Mammary epithelial cell (primary cell): Measurements from ENCODE around the gene ROMO1.
A peak's percentile ranks its signal among the peaks of the same experiment; 100 is the strongest.

Experiments
- CTCF ChIP-seq, 2 donors: IDR thresholded peaks in 1 of 2; conservative IDR thresholded peaks in 1 of 2; 2 replicates each; pipeline ENCODE4 v1.5.1; 2011 to 2012; ENCODE audit warnings: inconsistent platforms in 2 of 2, low read length in 2 of 2, mild to moderate bottlenecking in 2 of 2, control low read depth in 1 of 2, low read depth in 1 of 2; ENCODE audit not compliant: insufficient read depth in 1 of 2; ENCODE audit errors: extremely low read depth in 1 of 2
- EZH2 ChIP-seq: IDR thresholded peaks from 2 replicates; pipeline ENCODE4 v1.6.1; 2012; ENCODE audit warnings: low read length, inconsistent platforms, borderline replicate concordance

- TF ChIP-seq CTCF (conservative IDR thresholded peaks at IDR 0.05 in 1 of 2, IDR thresholded peaks at IDR 0.05 in 1 of 2; ENCODE audit: extremely low read depth in 1 of 2, insufficient read depth in 1 of 2, low read depth in 1 of 2, low read length in 2 of 2) = peak in 1 of 2 donors; percentile 47
- TF ChIP-seq EZH2 = no peak
Measured at GRCh38 chr20:35741892-35742740, 42.9 kb downstream of the ROMO1 start, which contains the start of gene RBM39.
